K562 (cell line): ENCODE measurements around the gene SLC2A4. TPM values are rescaled to one million over a fixed set of nuclear protein-coding genes. Genes with fewer than 3 reads are reported as not detected.

Experiments
- CC2D1A ChIP-seq: fragments of 450-650 bp; IDR thresholded peaks from 2 replicates; pipeline ENCODE4 v1.6.1; 2017; ENCODE audit warnings: mild to moderate bottlenecking
- CSDE1 ChIP-seq, 2 experiments: fragments of 450-650 bp; IDR thresholded peaks; 2 replicates each; pipeline ENCODE4 v1.6.1; 2016; ENCODE audit warnings: mild to moderate bottlenecking in 1 of 2
- DACH1 ChIP-seq: fragments of 450-650 bp; IDR thresholded peaks from 2 replicates; pipeline ENCODE4 v1.6.1; 2018; ENCODE audit not compliant: partially characterized antibody
- FOSL1 ChIP-seq: fragments of 200-800 bp; sonication (Bioruptor generic); conservative IDR thresholded peaks from 2 replicates; pipeline ENCODE4 v1.6.1; 2016; ENCODE audit warnings: missing genetic modification characterization, missing compliant biosample characterization
- GATA2 ChIP-seq: sonication (generic); formaldehyde crosslinking; IDR thresholded peaks from 2 replicates; pipeline ENCODE4 v1.4.0; 2020; ENCODE audit warnings: mild to moderate bottlenecking, missing genetic modification reagents
- HLTF ChIP-seq: fragments of 450-650 bp; IDR thresholded peaks from 2 replicates; pipeline ENCODE4 v1.6.1; 2016
- HNRNPH1 ChIP-seq: fragments of 200-400 bp; formaldehyde crosslinking; optimal IDR thresholded peaks from 2 replicates; pipeline ENCODE3; 2017; ENCODE audit warnings: low read depth, mild to moderate bottlenecking, low read length, moderate library complexity
- ILK ChIP-seq: fragments of 450-650 bp; IDR thresholded peaks from 2 replicates; pipeline ENCODE4 v1.6.1; 2016; ENCODE audit warnings: missing genetic modification characterization, low read depth, mild to moderate bottlenecking, missing compliant biosample characterization, moderate library complexity, borderline replicate concordance
- MYC ChIP-seq, 2 experiments: fragments of 250-450 bp in 1 of 2; sonication (Bioruptor Pico) in 1 of 2; IDR thresholded peaks; 2 replicates each; pipeline versions ENCODE4 v1.5.1 to v1.6.1; 2012 to 2021; ENCODE audit warnings: low read depth in 2 of 2, borderline replicate concordance in 1 of 2, improper control_type of control experiment in 1 of 2, low read length in 1 of 2, mild to moderate bottlenecking in 1 of 2, moderate library complexity in 1 of 2
- TCFL5 ChIP-seq: fragments of 250-450 bp; sonication (Bioruptor Pico); conservative IDR thresholded peaks from 2 replicates; pipeline ENCODE4 v1.6.1; 2021; ENCODE audit warnings: mild to moderate bottlenecking, moderate library complexity, matching md5 sums
- ZBED1 ChIP-seq: IDR thresholded peaks from 2 replicates; pipeline ENCODE4 v1.6.1; 2014
- ZBTB43 ChIP-seq: sonication (generic); formaldehyde crosslinking; IDR thresholded peaks from 2 replicates; pipeline ENCODE4 v1.8.0; 2023; ENCODE audit warnings: mild to moderate bottlenecking, missing genetic modification reagents
- ZNF146 ChIP-seq: IDR thresholded peaks from one replicate; pipeline ENCODE4 v1.6.1; 2018; ENCODE audit warnings: missing compliant biosample characterization; ENCODE audit not compliant: unreplicated experiment
- ZNF212 ChIP-seq: fragments of 450-650 bp; formaldehyde crosslinking; IDR thresholded peaks from 2 replicates; pipeline ENCODE4 v1.4.0; 2020; ENCODE audit warnings: mild to moderate bottlenecking
- ZNF444 ChIP-seq: fragments of 250-450 bp; sonication (Bioruptor Pico); IDR thresholded peaks from 2 replicates; pipeline ENCODE4 v1.4.0; 2020; ENCODE audit warnings: mild to moderate bottlenecking, moderate library complexity
- ZNF695 ChIP-seq: fragments of 450-650 bp; formaldehyde crosslinking; IDR thresholded peaks from 2 replicates; pipeline ENCODE4 v1.4.0; 2020; ENCODE audit warnings: mild to moderate bottlenecking, moderate library complexity
- ZNF766 ChIP-seq: fragments of 200-800 bp; sonication (Bioruptor generic); conservative IDR thresholded peaks from 2 replicates; pipeline ENCODE4 v1.6.1; 2016; ENCODE audit warnings: missing genetic modification characterization, missing compliant biosample characterization
- polyA plus RNA-seq, 8 experiments: library from polyadenylated mRNA; depleted of rRNA in 4 of 8; stranded (reverse) in 5 of 8; unstranded in 3 of 8; fragments of >200 nt; fragmentation: Nextera tagmentation in 2 of 8; fragmentation: Illumina TruSeq in 1 of 8; extraction: Ambion mirVana in 2 of 8; extraction: Trizol in 1 of 8; gene quantifications; 2 replicates each; pipeline versions ENCODE4 v1.2.1 to v1.2.3, GENCODE V29; 2011 to 2014; ENCODE audit warnings: inconsistent platforms in 1 of 8, missing spikeins in 1 of 8
- total RNA-seq, 7 experiments: library from RNA; depleted of rRNA in 6 of 7; stranded (reverse); fragments of >200 nt in 6 of 7; fragmentation: Illumina TruSeq in 2 of 7; extraction: Trizol in 2 of 7; gene quantifications; 2 replicates each; pipeline versions ENCODE4 v1.2.1 to v1.2.3, GENCODE V29; 2011 to 2021; ENCODE audit warnings: low replicate concordance in 1 of 7
- TF ChIP-seq, protein P1 (sequence below): fragments of 450-650 bp; IDR thresholded peaks from 2 replicates; pipeline ENCODE4 v1.6.1; 2016; ENCODE audit warnings: antibody characterized with exemption
- TF ChIP-seq, protein P2 (sequence below), 3 experiments: IDR thresholded peaks in 2 of 3; conservative IDR thresholded peaks in 1 of 3; 2 replicates each; pipeline ENCODE4 v1.5.1; 2011 to 2012; ENCODE audit warnings: low read length in 3 of 3, mild to moderate bottlenecking in 3 of 3, control low read depth in 2 of 3, improper control_type of control experiment in 1 of 3, inconsistent platforms in 1 of 3, low read depth in 1 of 3, mixed read lengths in 1 of 3, moderate library complexity in 1 of 3; ENCODE audit not compliant: insufficient read depth in 2 of 3

SLC2A4 gene
- total and polyA plus RNA-seq, 9 of the 15 experiments (the other 6 are each of a cell fraction or from before 2014, with no cell fraction given): 0.74 to 3.5 (median 1.6) TPM

DNA sequence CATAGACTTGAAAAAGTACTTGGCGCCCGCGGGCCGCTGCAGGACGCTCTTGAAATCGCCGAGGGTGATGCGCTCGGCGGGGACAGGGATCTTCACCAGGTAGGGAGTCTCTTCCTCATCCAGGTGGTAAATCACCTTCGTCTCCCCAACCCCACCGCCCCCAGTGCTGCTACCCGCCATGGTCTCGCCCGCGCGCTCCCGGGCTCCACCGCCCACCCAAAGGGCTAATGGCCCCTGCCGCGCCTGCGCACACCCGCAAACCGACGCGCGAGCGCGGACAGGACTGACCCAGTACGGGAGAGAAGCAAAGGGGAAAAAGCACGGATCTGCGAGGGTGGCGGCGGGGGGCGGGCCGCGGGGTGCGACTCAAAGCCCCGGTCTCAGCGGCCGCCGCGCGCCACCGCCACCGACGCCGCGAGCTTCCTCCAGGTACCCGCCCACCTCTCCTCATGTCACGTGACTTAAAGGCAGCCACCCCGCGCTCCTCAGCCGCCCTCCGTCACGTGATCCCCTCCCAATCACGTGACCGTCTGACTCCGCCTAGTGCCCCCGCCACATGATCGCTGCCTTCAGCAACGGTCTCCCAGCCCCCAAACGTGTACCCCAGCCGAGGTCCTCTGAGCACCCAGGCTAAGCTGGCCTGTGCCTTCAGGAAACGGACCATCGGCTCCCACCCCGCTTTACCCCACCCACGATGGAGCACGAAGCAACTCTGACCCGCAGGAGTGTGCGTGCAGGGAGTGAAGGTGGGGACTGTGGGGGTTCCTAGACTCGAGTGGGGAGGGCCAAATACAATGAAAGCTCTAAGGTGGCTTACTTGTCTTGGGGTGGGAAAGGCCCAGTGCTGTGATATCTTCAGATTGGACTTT is 47.2 kb upstream of the SLC2A4 start, which contains the start of gene DVL2 (continued):
- TF ChIP-seq ZNF766 (CRISPR knock-in tag) (no peak), MYC (IDR thresholded peaks at IDR 0.05; ENCODE audit: low read depth, low read length) (peak; percentile 71), MYC (CRISPR knock-in tag; IDR thresholded peaks at IDR 0.05; ENCODE audit: borderline replicate concordance, low read depth) (peak; percentile 56; the same call in 1 of the 2 replicates), ZNF212 (CRISPR knock-in tag) (0 out of 2 replicates have a peak, but pooled peaks have one; percentile 29), ZBTB43 (CRISPR knock-in tag) (no peak), ZNF146 (CRISPR knock-in tag) (no peak), ZNF695 (CRISPR knock-in tag) (no peak), FOSL1 (tag) (no peak), DACH1 (no peak), CSDE1 (IDR thresholded peaks at IDR 0.05) (no peak), ILK (no peak), HNRNPH1 (no peak), CC2D1A (no peak), ZBED1 (peak; percentile 69; the same call in 1 of the 2 replicates), ZNF444 (CRISPR knock-in tag) (no peak), TCFL5 (no peak), HLTF (0 out of 2 replicates have a peak, but pooled peaks have one; percentile 27), GATA2 (CRISPR knock-in tag) (no peak)
- TF ChIP-seq, protein P1, sequence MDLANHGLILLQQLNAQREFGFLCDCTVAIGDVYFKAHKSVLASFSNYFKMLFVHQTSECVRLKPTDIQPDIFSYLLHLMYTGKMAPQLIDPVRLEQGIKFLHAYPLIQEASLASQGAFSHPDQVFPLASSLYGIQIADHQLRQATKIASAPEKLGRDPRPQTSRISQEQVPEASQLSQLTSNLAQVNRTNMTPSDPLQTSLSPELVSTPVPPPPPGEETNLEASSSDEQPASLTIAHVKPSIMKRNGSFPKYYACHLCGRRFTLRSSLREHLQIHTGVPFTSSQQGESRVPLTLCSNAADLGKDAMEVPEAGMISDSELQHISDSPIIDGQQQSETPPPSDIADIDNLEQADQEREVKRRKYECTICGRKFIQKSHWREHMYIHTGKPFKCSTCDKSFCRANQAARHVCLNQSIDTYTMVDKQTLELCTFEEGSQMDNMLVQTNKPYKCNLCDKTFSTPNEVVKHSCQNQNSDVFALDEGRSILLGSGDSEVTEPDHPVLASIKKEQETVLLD: no peak; the same call in 1 of the 2 replicates
- TF ChIP-seq, protein P2, sequence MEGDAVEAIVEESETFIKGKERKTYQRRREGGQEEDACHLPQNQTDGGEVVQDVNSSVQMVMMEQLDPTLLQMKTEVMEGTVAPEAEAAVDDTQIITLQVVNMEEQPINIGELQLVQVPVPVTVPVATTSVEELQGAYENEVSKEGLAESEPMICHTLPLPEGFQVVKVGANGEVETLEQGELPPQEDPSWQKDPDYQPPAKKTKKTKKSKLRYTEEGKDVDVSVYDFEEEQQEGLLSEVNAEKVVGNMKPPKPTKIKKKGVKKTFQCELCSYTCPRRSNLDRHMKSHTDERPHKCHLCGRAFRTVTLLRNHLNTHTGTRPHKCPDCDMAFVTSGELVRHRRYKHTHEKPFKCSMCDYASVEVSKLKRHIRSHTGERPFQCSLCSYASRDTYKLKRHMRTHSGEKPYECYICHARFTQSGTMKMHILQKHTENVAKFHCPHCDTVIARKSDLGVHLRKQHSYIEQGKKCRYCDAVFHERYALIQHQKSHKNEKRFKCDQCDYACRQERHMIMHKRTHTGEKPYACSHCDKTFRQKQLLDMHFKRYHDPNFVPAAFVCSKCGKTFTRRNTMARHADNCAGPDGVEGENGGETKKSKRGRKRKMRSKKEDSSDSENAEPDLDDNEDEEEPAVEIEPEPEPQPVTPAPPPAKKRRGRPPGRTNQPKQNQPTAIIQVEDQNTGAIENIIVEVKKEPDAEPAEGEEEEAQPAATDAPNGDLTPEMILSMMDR (IDR thresholded peaks at IDR 0.05 in 2 of 3, conservative IDR thresholded peaks at IDR 0.05 in 1 of 3; ENCODE audit: insufficient read depth in 2 of 3, low read depth in 1 of 3, low read length in 3 of 3): no peak; a peak in 1 of 6 replicates
